SJSA1 (cell line): Measurements from ENCODE around the gene SYCP1. TPM values are rescaled to one million over a fixed set of nuclear protein-coding genes. Genes with fewer than 3 reads are reported as not detected.
"Not testable (repeated sequence)": the region's sequence is repeated elsewhere in the genome, so short reads cannot be mapped to it uniquely, and the experiment has no call there.

Experiments used
- DNase-seq, 2 experiments: peaks; one replicate each; pipeline ENCODE4 v3.0.0-alpha.2; 2015 to 2020; ENCODE audit warnings: low spot score in 2 of 2, low read depth in 1 of 2
- H3K27ac ChIP-seq: fragments of 250-450 bp; sonication (Bioruptor Pico); 2 replicates; pipeline ENCODE4 v1.5.1; 2020; ENCODE audit warnings: mild to moderate bottlenecking, moderate library complexity
- H3K27me3 ChIP-seq: fragments of 250-450 bp; sonication (Bioruptor Pico); replicated peaks from 2 replicates; pipeline ENCODE4 v1.5.1; 2020; ENCODE audit warnings: mild to moderate bottlenecking, moderate library complexity
- H3K36me3 ChIP-seq: fragments of 250-450 bp; sonication (Bioruptor Pico); 2 replicates; pipeline ENCODE4 v1.5.1; 2020; ENCODE audit warnings: mild to moderate bottlenecking
- H3K4me1 ChIP-seq: fragments of 250-450 bp; sonication (Bioruptor Pico); replicated peaks from 2 replicates; pipeline ENCODE4 v1.6.1; 2021; ENCODE audit warnings: mild to moderate bottlenecking
- H3K4me3 ChIP-seq: fragments of 250-450 bp; sonication (Bioruptor Pico); 2 replicates; pipeline ENCODE4 v1.5.1; 2020; ENCODE audit warnings: mild to moderate bottlenecking
- H3K9me3 ChIP-seq: fragments of 250-450 bp; sonication (Bioruptor Pico); replicated peaks from 2 replicates; pipeline ENCODE4 v1.5.1; 2020; ENCODE audit warnings: mild to moderate bottlenecking
- total RNA-seq: library from RNA; depleted of rRNA; stranded (reverse); fragments of >200 nt; shearing (Covaris generic); gene quantifications from 2 replicates; pipeline ENCODE4 v1.2.3, GENCODE V29; 2014; rRNA removed

The SYCP1 gene
- not detected in 2 replicates for total RNA-seq

GRCh38 chr1:114854693-114855320 is at the start of gene SYCP1:
TSS of gene SYCP1 (plus strand) at chr1:114854863. CDS start at chr1:114855465, 602 bp downstream.
- Histone ChIP-seq H3K27ac (no peak within 1 kb of the TSS), H3K4me1 (no peaks in the 10 kb centered on the region), H3K4me3 (no peak within 1 kb of the TSS), H3K27me3 (peaks cover 6% of the 10 kb centered on the region), H3K9me3 (no peaks in the 10 kb centered on the region), H3K36me3 (no peaks in the 10 kb centered on the region)
- no peak for DNase-seq

- no peak for DNase-seq
- Histone ChIP-seq H3K27me3 (0 out of 2 replicates have a peak, but pooled peaks cover 3% of the 10 kb centered on the region), H3K4me1 (no peaks in the 10 kb centered on the region), H3K4me3 (no peak overlapping the region), H3K36me3 (no peaks in the 10 kb centered on the region), H3K9me3 (no peaks in the 10 kb centered on the region), H3K27ac (no peak overlapping the region)
These were observed 34.8 kb upstream of the SYCP1 start for GRCh38 chr1:114819869-114820268.

- no peaks in the 10 kb centered on the region for H3K9me3 ChIP-seq
- no peaks in the 10 kb centered on the region for H3K4me1 ChIP-seq
- H3K27me3 ChIP-seq, result 0 out of 2 replicates have a peak, but pooled peaks cover 2% of the 10 kb centered on the region
- no peak overlapping the region for H3K27ac ChIP-seq
- no peak overlapping the region for H3K4me3 ChIP-seq
- DNase-seq, result no peak
- H3K36me3 ChIP-seq, result no peaks in the 10 kb centered on the region
These were observed 34.3 kb upstream of the SYCP1 start for GRCh38 chr1:114820392-114820791.

GRCh38 chr1:114821978-114822377 is 32.7 kb upstream of the SYCP1 start:
- Histone ChIP-seq H3K27me3 (0 out of 2 replicates have a peak, but pooled peaks cover 3% of the 10 kb centered on the region), H3K4me1 (no peaks in the 10 kb centered on the region), H3K9me3 (no peaks in the 10 kb centered on the region), H3K36me3 (no peaks in the 10 kb centered on the region), H3K4me3 (no peak overlapping the region), H3K27ac (no peak overlapping the region)
- DNase-seq, result no peak

GRCh38 chr1:114828251-114828650 is 26.4 kb upstream of the SYCP1 start:
- 0 out of 2 replicates have a peak, but pooled peaks cover 3% of the 10 kb centered on the region for H3K27me3 ChIP-seq
- no peak for DNase-seq
- peaks cover 3% of the 10 kb centered on the region; the same call in 1 of the 2 replicates for H3K4me1 ChIP-seq
- no peaks in the 10 kb centered on the region for H3K36me3 ChIP-seq
- no peak overlapping the region for H3K27ac ChIP-seq
- no peaks in the 10 kb centered on the region for H3K9me3 ChIP-seq
- H3K4me3 ChIP-seq, result no peak overlapping the region

GRCh38 chr1:114830075-114830474 is 24.6 kb upstream of the SYCP1 start:
- not testable (repeated sequence) for DNase-seq, H3K9me3 ChIP-seq, H3K4me3 ChIP-seq, H3K4me1 ChIP-seq, H3K27ac ChIP-seq, H3K27me3 ChIP-seq, H3K36me3 ChIP-seq

- H3K4me1 ChIP-seq, result peaks cover 3% of the 10 kb centered on the region; the same call in 1 of the 2 replicates
- H3K36me3 ChIP-seq, result no peaks in the 10 kb centered on the region
- H3K9me3 ChIP-seq, result no peaks in the 10 kb centered on the region
- no peak for DNase-seq
- H3K4me3 ChIP-seq, result no peak overlapping the region
- H3K27ac ChIP-seq, result no peak overlapping the region
- peaks cover 2% of the 10 kb centered on the region; the same call in 1 of the 2 replicates for H3K27me3 ChIP-seq
These were observed 23.2 kb upstream of the SYCP1 start for GRCh38 chr1:114831276-114831994.

GRCh38 chr1:114832057-114832456 is 22.6 kb upstream of the SYCP1 start:
- H3K36me3 ChIP-seq, result no peaks in the 10 kb centered on the region
- no peak for DNase-seq
- H3K4me1 ChIP-seq, result peaks cover 3% of the 10 kb centered on the region; the same call in 1 of the 2 replicates
- H3K4me3 ChIP-seq, result no peak overlapping the region
- no peak overlapping the region for H3K27ac ChIP-seq
- H3K9me3 ChIP-seq, result no peaks in the 10 kb centered on the region
- no peaks in the 10 kb centered on the region; the same call in 1 of the 2 replicates for H3K27me3 ChIP-seq

- H3K27ac ChIP-seq, result no peak overlapping the region
- no peak for DNase-seq
- no peaks in the 10 kb centered on the region for H3K36me3 ChIP-seq
These were observed 21.2 kb upstream of the SYCP1 start for GRCh38 chr1:114833421-114833820.

GRCh38 chr1:114844270-114844669 is 10.4 kb upstream of the SYCP1 start:
- DNase-seq, result no peak
- Histone ChIP-seq H3K27me3 (peaks cover 14% of the 10 kb centered on the region; the same call in 1 of the 2 replicates), H3K36me3 (no peaks in the 10 kb centered on the region), H3K4me1 (no peaks in the 10 kb centered on the region), H3K27ac (no peak overlapping the region), H3K4me3 (no peak overlapping the region), H3K9me3 (no peaks in the 10 kb centered on the region)

More at GRCh38 chr1:114833421-114833820, 21.2 kb upstream of the SYCP1 start:
- peaks cover 3% of the 10 kb centered on the region; the same call in 1 of the 2 replicates for H3K4me1 ChIP-seq
- H3K27me3 ChIP-seq, result peaks cover 13% of the 10 kb centered on the region
- H3K9me3 ChIP-seq, result no peaks in the 10 kb centered on the region
- no peak overlapping the region for H3K4me3 ChIP-seq

- Histone ChIP-seq H3K4me1 (no peaks in the 10 kb centered on the region), H3K27ac (no peak overlapping the region), H3K36me3 (no peaks in the 10 kb centered on the region), H3K9me3 (no peaks in the 10 kb centered on the region), H3K27me3 (peaks cover 6% of the 10 kb centered on the region), H3K4me3 (no peak overlapping the region)
- no peak for DNase-seq
These were observed 1.1 kb upstream of the SYCP1 start for GRCh38 chr1:114853584-114853983.

- DNase-seq, result no peak
- no peak overlapping the region for H3K4me3 ChIP-seq
- H3K27ac ChIP-seq, result no peak overlapping the region
- peaks cover 8% of the 10 kb centered on the region for H3K27me3 ChIP-seq
- no peaks in the 10 kb centered on the region for H3K4me1 ChIP-seq
- H3K9me3 ChIP-seq, result no peaks in the 10 kb centered on the region
- no peaks in the 10 kb centered on the region for H3K36me3 ChIP-seq
These were observed 6.7 kb downstream of the SYCP1 start for GRCh38 chr1:114861384-114861783.

GRCh38 chr1:114892194-114892918 is 37.7 kb downstream of the SYCP1 start:
- Histone ChIP-seq H3K27ac (no peak overlapping the region), H3K9me3 (no peaks in the 10 kb centered on the region), H3K4me3 (no peak overlapping the region), H3K36me3 (no peaks in the 10 kb centered on the region), H3K27me3 (peaks cover 16% of the 10 kb centered on the region; the same call in 1 of the 2 replicates), H3K4me1 (no peaks in the 10 kb centered on the region)
- no peak for DNase-seq

GRCh38 chr1:114896795-114897194 is 42.1 kb downstream of the SYCP1 start:
- H3K27me3 ChIP-seq, result peaks cover 22% of the 10 kb centered on the region
- H3K4me3 ChIP-seq, result no peak overlapping the region
- H3K36me3 ChIP-seq, result no peaks in the 10 kb centered on the region
- no peak overlapping the region for H3K27ac ChIP-seq
- H3K4me1 ChIP-seq, result no peaks in the 10 kb centered on the region
- H3K9me3 ChIP-seq, result no peaks in the 10 kb centered on the region
- no peak for DNase-seq
